ENCODE results near the gene ASTL.

Gene ASTL

DNA sequence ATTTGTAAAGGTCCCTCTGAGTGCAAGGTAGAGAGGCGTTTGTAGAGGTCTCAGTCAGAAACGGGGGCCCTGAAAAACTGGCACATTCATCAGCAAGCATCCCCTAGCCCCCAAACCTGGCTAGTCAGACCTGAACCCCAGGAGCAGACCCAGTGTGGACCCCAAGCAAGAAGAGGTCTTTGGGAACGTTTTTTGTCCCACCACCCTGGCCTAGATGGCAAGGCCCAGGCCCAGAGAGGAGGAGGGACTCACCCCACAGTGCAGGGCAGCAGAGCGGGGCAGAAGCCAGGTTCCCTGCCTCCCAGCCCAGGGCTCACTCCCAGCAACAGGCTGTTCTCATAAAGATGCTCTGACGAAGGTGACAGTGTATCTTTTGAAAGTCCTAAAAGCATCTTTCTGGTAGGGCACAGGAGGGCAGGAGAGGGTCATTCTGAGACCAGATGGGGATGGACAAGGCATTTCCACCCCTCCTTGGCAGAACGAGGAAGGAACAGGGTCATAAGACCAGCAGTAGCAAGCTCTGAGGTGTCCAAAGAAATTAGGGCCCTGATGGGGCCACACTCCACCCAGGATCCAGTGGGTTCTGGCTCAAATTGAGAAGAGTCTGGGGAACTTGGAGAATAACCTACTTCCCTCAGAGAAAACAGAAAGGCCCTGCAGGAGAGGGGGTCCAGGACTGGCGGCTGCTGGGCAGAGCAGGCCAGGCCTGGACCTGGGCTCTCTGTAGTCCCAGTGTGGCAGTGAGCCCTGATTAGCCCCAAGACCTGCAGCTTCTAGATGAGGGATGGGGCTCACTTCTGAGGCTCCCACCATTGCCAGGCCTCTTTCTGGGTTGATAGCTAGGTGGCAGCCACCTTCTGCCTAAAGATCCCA, 40.1 kb downstream of the ASTL start:
- Histone ChIP-seq H3K4me3 (ENCODE audit: low read depth in 1 of 2, low read length in 2 of 2) (no peak overlapping the region), H3K9me3 (ENCODE audit: low read length) (no peaks in the 10 kb centered on the region), H3K4me1 (ENCODE audit: insufficient read depth, low read length) (no peaks in the 10 kb centered on the region), H3K27ac (ENCODE audit: low read depth, low read length) (no peak overlapping the region), H3K36me3 (ENCODE audit: insufficient read depth, low read length) (no peaks in the 10 kb centered on the region), H3K27me3 (ENCODE audit: control insufficient read depth in 1 of 2, insufficient read depth in 2 of 2, low read length in 2 of 2) (no peaks in the 10 kb centered on the region), H3K9ac (ENCODE audit: low read length) (no peak overlapping the region)

DNA sequence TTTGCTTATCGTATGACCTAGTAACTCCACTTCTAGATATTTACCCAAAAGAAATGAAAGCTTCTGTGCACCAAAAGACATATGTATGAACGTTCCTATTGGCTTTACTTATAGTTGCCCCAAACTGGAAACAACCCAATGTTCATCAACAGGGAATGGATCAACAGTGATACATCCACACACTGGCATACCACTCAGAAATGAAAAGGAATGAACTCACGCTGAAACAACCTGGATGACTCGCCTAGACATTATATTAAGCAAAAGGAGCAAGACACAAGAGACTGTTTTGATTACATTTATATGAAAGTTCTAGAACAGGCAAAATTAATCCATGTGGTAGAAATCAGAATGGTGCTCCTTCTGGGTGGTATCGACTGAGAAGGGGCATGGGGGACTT, 40.9 kb downstream of the ASTL start:
- Histone ChIP-seq H3K4me1 (ENCODE audit: insufficient read depth, low read length) (no peaks in the 10 kb centered on the region), H3K9ac (ENCODE audit: low read length) (no peak overlapping the region), H3K4me3 (ENCODE audit: low read depth in 1 of 2, low read length in 2 of 2) (no peak overlapping the region), H3K36me3 (ENCODE audit: insufficient read depth, low read length) (no peaks in the 10 kb centered on the region), H3K27ac (ENCODE audit: low read depth, low read length) (no peak overlapping the region), H3K9me3 (ENCODE audit: low read length) (no peaks in the 10 kb centered on the region), H3K27me3 (ENCODE audit: control insufficient read depth in 1 of 2, insufficient read depth in 2 of 2, low read length in 2 of 2) (no peaks in the 10 kb centered on the region)

DNA sequence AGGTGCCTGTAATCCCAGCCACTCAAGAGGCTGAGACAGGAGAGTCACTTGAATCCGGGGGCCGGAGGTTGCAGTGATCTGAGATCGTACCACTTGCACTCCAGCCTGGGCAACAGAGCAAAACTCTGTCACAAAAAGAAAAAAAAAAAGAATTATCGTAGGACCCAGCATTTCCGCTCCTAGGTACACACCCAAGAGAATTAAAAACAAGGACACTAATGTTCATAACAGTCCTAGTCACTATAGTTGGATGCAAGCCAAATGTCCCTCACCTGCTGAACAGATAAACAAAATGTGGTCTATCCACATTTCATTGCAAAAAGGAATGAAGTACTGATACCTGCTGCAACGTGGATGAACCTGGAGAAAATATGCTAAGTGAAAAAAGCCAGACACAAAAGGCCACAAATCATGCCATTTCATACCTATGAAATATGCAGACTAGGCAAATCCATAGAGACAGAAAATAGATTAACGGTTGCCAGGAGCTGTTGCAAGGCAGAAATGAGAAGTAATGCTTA, 43.1 kb downstream of the ASTL start:
- H3K27me3 ChIP-seq (ENCODE audit: control insufficient read depth in 1 of 2, insufficient read depth in 2 of 2, low read length in 2 of 2): no peaks in the 10 kb centered on the region
- no peaks in the 10 kb centered on the region for H3K9me3 ChIP-seq (ENCODE audit: low read length)
- H3K36me3 ChIP-seq (ENCODE audit: insufficient read depth, low read length): no peaks in the 10 kb centered on the region
- no peaks in the 10 kb centered on the region for H3K4me1 ChIP-seq (ENCODE audit: insufficient read depth, low read length)
- H3K9ac ChIP-seq (ENCODE audit: low read length): no peak overlapping the region
- H3K27ac ChIP-seq (ENCODE audit: low read depth, low read length): no peak overlapping the region
- H3K4me3 ChIP-seq (ENCODE audit: low read depth in 1 of 2, low read length in 2 of 2): no peak overlapping the region

DNA sequence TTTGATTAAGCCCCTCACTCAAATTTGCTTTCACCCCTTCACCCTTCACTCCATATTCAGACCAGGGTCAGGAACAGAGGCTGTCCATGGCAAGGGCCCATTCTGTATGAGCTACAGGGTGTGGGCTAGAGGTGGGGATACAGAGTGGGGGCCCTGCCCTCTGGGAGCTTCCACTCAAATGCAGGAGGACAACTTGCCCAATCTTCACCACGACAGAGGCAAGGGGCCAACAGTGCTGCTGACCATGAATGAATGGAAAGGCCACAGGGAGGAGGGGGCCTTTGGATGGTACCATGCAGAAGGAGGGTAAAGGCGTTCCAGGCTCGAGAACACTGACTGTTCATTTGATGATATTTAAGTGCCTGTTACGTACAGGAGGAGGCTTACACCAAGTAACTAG, 44.8 kb downstream of the ASTL start:
- Histone ChIP-seq H3K27ac (ENCODE audit: low read depth, low read length) (no peak overlapping the region), H3K9me3 (ENCODE audit: low read length) (no peaks in the 10 kb centered on the region), H3K36me3 (ENCODE audit: insufficient read depth, low read length) (no peaks in the 10 kb centered on the region), H3K9ac (ENCODE audit: low read length) (no peak overlapping the region), H3K27me3 (ENCODE audit: control insufficient read depth in 1 of 2, insufficient read depth in 2 of 2, low read length in 2 of 2) (no peaks in the 10 kb centered on the region), H3K4me1 (ENCODE audit: insufficient read depth, low read length) (no peaks in the 10 kb centered on the region), H3K4me3 (ENCODE audit: low read depth in 1 of 2, low read length in 2 of 2) (no peak overlapping the region)

DNA sequence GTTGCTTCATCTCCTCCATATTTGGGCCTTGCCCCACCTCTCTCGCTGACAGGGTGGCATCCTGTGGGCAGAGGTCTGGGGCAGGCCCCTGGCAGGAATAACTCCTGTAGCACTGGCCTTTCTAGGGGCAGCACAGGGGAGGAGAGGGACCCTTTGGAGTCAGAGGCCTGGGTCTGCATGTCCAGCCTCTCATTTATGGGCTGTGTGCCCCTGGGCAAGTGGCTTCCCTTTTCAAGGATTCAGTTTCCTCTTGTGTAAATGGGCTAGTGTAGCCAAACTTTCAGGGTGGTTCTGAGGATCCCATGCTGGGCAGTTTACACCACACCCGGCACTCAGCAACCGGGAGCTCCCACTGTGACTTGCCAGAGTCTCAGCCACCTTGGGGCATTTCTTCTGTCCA, 45.4 kb downstream of the ASTL start:
- no peaks in the 10 kb centered on the region for H3K4me1 ChIP-seq (ENCODE audit: insufficient read depth, low read length)
- H3K27ac ChIP-seq (ENCODE audit: low read depth, low read length): no peak overlapping the region
- no peaks in the 10 kb centered on the region for H3K9me3 ChIP-seq (ENCODE audit: low read length)
- H3K27me3 ChIP-seq (ENCODE audit: control insufficient read depth in 1 of 2, insufficient read depth in 2 of 2, low read length in 2 of 2): no peaks in the 10 kb centered on the region
- no peak overlapping the region for H3K9ac ChIP-seq (ENCODE audit: low read length)
- H3K4me3 ChIP-seq (ENCODE audit: low read depth in 1 of 2, low read length in 2 of 2): no peak overlapping the region
- no peaks in the 10 kb centered on the region for H3K36me3 ChIP-seq (ENCODE audit: insufficient read depth, low read length)

DNA sequence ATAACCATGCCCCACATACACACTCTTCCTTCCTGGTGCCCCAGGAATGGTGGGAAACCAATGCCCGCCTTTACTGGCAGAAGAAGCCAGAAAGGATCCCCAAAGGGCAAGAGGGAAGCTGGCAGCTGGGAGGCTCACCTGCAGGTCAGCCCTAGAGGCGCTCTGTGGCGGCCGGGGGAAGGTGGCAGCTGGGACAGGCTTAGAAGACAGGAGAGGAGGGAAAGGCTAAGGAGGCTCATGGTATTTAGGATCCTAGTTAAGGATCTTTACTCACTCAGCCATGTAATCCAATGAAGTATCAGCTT, 45.8 kb downstream of the ASTL start:
- Histone ChIP-seq H3K9ac (ENCODE audit: low read length) (no peak overlapping the region), H3K27me3 (ENCODE audit: control insufficient read depth in 1 of 2, insufficient read depth in 2 of 2, low read length in 2 of 2) (no peaks in the 10 kb centered on the region), H3K4me3 (ENCODE audit: low read depth in 1 of 2, low read length in 2 of 2) (no peak overlapping the region), H3K27ac (ENCODE audit: low read depth, low read length) (no peak overlapping the region), H3K9me3 (ENCODE audit: low read length) (no peaks in the 10 kb centered on the region), H3K36me3 (ENCODE audit: insufficient read depth, low read length) (no peaks in the 10 kb centered on the region), H3K4me1 (ENCODE audit: insufficient read depth, low read length) (no peaks in the 10 kb centered on the region)

DNA sequence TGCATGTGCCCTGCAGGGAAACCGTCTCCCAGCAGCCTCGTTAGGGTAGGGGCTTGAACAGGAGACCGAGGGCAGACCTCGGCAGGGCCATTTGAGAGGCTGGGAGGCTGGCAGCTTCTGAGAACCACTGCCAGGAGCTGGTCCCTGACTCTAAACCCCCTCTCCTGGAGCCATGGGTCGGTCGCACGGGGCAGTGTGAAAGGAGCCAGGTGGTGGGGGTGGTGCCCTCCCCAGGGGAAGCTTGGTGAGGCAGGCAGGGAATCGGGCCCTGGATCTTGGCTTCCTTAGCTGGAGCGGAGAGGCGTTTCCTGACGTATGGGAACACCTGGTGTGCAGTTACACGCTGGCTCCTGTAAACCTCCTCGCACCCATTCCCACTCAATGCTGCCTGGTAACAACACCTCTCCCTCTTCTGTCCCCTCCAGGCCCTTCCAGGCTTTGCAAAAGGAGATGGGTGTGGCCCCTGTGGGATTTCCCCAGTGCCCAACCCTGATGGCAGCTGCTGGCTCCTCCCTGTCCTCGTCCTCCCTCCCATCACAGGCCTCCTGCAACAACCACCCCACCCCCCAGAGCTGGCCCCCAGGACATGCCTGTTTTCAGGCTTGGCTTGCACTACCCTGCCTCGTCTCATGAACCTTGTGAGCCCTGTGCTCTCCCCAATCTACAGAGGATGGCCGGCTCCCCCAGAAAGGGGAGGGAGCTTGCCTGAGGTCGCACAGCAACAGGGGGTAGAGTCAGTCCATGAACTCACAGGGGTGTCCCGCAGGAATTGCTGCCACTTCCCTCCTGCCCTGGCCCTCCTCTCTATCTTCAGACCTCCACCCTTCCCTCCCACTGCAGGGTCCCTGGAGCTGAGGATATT, 46.4 kb downstream of the ASTL start:
- Histone ChIP-seq H3K9ac (ENCODE audit: low read length) (no peak overlapping the region), H3K27me3 (ENCODE audit: control insufficient read depth in 1 of 2, insufficient read depth in 2 of 2, low read length in 2 of 2) (no peaks in the 10 kb centered on the region), H3K4me3 (ENCODE audit: low read depth in 1 of 2, low read length in 2 of 2) (no peak overlapping the region), H3K27ac (ENCODE audit: low read depth, low read length) (no peak overlapping the region), H3K4me1 (ENCODE audit: insufficient read depth, low read length) (no peaks in the 10 kb centered on the region), H3K36me3 (ENCODE audit: insufficient read depth, low read length) (no peaks in the 10 kb centered on the region), H3K9me3 (ENCODE audit: low read length) (no peaks in the 10 kb centered on the region)

DNA sequence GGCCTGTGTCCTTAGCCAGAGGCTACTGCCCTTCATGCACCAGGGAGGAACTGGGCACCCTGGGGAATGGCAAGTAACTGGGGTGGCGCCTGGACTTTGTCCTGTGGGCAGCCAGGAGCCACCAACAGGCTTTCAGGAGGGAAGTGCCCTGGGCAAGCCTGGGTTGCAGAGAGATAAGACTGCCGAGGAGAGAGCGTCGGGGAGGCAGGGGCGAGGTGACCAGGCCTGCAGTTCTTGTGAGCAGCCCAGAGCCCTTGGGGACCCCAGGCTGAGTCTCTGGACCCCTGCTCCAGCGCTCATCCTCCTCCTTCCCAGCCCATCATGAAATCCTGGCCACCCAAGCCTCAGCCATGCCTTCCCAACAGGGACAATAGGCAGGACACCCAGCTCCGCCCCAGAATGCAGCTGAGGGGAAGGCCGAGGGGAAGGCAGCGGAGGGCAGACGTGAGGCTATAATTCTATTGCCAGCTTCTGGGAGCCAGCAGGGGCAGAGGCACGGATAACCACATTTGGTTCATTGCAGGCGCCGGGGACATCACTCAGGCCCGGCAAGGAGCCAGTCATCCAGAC, 47.1 kb downstream of the ASTL start:
- no peaks in the 10 kb centered on the region for H3K27me3 ChIP-seq (ENCODE audit: control insufficient read depth in 1 of 2, insufficient read depth in 2 of 2, low read length in 2 of 2)
- H3K9ac ChIP-seq (ENCODE audit: low read length): no peak overlapping the region
- no peak overlapping the region for H3K4me3 ChIP-seq (ENCODE audit: low read depth in 1 of 2, low read length in 2 of 2)
- no peak overlapping the region for H3K27ac ChIP-seq (ENCODE audit: low read depth, low read length)
- H3K9me3 ChIP-seq (ENCODE audit: low read length): no peaks in the 10 kb centered on the region
- H3K36me3 ChIP-seq (ENCODE audit: insufficient read depth, low read length): no peaks in the 10 kb centered on the region
- no peaks in the 10 kb centered on the region for H3K4me1 ChIP-seq (ENCODE audit: insufficient read depth, low read length)

DNA sequence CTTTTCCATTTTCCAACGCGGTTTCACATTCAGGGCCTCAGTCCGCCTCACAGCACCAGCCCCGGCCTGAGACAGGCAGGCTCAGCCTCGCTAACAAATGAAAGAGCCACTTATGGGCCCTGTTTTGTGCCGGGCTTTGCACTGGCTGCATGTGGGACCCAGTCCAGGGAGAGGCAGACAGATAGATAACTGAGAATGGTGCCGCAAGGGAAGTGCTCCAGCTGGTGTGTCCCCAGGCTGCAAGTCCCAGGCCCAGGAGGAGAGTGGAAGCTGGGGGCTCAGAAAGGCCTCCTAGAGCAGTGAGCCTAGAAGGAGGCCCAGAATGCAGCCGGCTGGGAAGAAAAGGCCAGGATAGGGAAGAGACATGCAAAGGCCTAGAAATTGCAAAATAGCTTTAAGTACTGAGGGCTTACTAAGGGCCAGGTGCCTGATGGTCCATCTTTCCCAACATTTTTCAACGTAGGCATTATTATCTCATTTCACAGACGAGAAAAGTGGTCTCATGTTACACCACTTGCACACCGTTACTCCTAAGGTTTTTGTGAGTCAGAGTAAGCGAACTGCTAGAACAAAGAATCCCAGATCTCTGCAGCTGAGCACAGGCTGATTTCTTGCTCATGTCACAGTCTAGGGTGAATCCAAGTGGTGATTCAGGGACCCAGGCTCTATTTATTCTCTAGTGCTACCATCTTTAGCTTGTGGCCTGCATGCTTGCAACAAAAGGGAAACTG, 47.9 kb downstream of the ASTL start:
- Histone ChIP-seq H3K9me3 (ENCODE audit: low read length) (no peaks in the 10 kb centered on the region), H3K4me1 (ENCODE audit: insufficient read depth, low read length) (no peaks in the 10 kb centered on the region), H3K27me3 (ENCODE audit: control insufficient read depth in 1 of 2, insufficient read depth in 2 of 2, low read length in 2 of 2) (no peaks in the 10 kb centered on the region), H3K36me3 (ENCODE audit: insufficient read depth, low read length) (no peaks in the 10 kb centered on the region), H3K9ac (ENCODE audit: low read length) (no peak overlapping the region), H3K27ac (ENCODE audit: low read depth, low read length) (no peak overlapping the region), H3K4me3 (ENCODE audit: low read depth in 1 of 2, low read length in 2 of 2) (no peak overlapping the region)

DNA sequence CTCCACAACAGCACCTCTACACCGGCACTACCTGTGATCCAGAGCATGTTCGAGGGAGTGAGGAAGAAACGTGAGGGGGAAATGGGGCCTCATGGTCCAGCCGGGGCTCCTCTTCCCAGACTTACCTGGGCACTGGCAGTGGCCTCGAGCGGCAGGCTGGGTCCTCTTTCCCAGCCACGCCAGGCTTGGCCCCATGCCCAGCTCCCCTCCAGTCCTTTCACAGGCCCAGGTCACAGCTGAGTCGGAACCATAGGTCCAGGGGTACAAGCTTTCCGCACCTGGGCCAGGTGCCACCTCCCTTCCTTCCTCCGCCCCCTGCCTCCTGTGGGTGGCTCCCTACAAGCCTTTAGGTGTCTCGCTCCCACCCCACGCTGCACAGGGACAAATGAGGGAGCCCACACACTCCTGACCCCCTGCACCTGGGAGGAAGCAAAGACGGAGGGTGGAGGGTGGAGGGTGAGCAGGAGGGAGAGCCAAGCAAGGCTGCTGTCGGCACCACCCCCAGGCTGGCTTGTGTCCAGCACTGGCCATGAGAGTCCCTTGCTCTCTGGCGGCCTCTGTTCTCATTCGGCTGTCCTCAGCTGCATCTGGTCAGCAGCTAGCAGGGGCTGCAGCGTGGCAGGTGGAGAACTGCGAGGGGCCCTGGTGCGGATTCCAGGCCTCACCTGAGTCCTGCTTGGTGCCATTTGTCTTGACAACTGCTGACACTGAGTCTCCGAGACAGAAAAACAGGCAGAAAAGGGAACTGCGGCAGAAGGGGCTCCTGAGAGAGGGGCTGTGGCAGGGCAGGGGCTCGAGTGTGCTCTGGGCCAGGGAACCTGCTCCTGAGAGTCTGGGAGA, 48.7 kb downstream of the ASTL start:
- H3K27me3 ChIP-seq (ENCODE audit: control insufficient read depth in 1 of 2, insufficient read depth in 2 of 2, low read length in 2 of 2): no peaks in the 10 kb centered on the region
- H3K4me3 ChIP-seq (ENCODE audit: low read depth in 1 of 2, low read length in 2 of 2): no peak overlapping the region
- no peaks in the 10 kb centered on the region for H3K9me3 ChIP-seq (ENCODE audit: low read length)
- H3K9ac ChIP-seq (ENCODE audit: low read length): no peak overlapping the region
- H3K36me3 ChIP-seq (ENCODE audit: insufficient read depth, low read length): no peaks in the 10 kb centered on the region
- no peak overlapping the region for H3K27ac ChIP-seq (ENCODE audit: low read depth, low read length)
- H3K4me1 ChIP-seq (ENCODE audit: insufficient read depth, low read length): no peaks in the 10 kb centered on the region

Data from muscle layer of colon (tissue), 2 donors.